Measurements from ENCODE around the gene OVCA2.

OVCA2 gene

DNA sequence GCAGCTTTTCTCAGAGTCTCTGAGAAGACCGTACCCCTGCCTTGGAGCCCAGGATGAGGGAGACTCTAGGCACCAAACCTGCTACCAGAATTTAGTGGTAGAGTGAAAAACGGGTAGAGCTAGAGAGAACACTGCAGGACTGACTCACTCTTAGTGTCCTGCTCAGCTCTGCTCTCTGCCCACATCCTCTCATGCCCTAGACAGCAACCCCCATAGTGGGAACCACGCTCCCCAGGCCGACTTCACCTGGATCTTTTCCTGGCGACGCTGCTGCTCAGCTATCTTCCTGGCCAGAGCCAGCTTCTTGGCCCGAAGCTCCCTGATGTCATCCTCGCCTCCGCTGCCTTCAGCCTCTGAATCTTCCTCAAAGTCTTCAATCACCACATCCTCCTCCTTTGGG, 39.7 kb downstream of the OVCA2 start:
- TF ChIP-seq, protein P1, sequence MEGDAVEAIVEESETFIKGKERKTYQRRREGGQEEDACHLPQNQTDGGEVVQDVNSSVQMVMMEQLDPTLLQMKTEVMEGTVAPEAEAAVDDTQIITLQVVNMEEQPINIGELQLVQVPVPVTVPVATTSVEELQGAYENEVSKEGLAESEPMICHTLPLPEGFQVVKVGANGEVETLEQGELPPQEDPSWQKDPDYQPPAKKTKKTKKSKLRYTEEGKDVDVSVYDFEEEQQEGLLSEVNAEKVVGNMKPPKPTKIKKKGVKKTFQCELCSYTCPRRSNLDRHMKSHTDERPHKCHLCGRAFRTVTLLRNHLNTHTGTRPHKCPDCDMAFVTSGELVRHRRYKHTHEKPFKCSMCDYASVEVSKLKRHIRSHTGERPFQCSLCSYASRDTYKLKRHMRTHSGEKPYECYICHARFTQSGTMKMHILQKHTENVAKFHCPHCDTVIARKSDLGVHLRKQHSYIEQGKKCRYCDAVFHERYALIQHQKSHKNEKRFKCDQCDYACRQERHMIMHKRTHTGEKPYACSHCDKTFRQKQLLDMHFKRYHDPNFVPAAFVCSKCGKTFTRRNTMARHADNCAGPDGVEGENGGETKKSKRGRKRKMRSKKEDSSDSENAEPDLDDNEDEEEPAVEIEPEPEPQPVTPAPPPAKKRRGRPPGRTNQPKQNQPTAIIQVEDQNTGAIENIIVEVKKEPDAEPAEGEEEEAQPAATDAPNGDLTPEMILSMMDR (IDR thresholded peaks at IDR 0.05; ENCODE audit: low read depth, low read length, missing control alignments), result no peak
- DNase-seq (ENCODE audit: extremely low read depth, low read depth), result no peak

DNA sequence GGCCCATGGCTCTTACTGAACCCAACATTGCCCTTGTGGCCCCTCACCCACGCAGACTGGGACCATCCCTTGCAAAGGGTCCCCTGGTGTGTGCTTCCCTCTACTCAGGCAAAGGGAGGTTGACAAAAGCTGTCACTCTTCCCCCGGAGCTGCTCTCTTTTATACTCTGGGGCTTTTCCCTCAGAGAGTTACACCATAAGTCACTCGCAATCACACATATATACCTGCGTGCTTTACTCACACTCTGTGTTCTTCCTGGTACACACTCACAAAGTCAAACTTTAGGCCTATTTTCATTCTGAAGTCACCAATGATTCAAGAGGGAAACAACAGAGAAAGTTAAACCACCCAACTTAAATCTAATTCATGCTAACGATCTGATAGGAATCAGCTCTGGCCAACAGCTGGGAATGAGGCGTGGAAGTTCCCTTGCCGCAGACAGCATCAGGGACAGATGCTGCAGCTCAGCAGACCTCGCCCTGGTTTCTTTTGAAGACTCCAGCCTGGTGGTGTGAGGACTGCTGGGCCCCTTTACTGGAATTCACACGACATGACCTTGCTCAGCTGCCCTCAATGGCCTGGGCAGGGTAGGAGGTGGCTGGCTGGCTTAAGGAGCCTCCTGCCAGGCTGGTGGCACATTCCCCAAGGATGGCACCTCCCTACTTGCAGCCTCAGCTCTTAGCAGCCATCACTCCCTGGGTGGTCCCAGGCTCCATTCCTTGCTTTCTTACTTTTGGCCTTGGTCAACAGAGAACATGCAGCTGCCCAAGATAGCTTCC, 40.4 kb downstream of the OVCA2 start:
- no peak overlapping the region for H3K4me3 ChIP-seq (replicated peaks; ENCODE audit: low read depth, low read length)
- no peak for DNase-seq (ENCODE audit: extremely low read depth, low read depth)
- TF ChIP-seq, protein P1 (IDR thresholded peaks at IDR 0.05; ENCODE audit: low read depth, low read length, missing control alignments), result no peak

More for the DNA sequence above, 39.7 kb downstream of the OVCA2 start:
- H3K4me3 ChIP-seq (replicated peaks; ENCODE audit: low read depth, low read length), result no peak overlapping the region

DNA sequence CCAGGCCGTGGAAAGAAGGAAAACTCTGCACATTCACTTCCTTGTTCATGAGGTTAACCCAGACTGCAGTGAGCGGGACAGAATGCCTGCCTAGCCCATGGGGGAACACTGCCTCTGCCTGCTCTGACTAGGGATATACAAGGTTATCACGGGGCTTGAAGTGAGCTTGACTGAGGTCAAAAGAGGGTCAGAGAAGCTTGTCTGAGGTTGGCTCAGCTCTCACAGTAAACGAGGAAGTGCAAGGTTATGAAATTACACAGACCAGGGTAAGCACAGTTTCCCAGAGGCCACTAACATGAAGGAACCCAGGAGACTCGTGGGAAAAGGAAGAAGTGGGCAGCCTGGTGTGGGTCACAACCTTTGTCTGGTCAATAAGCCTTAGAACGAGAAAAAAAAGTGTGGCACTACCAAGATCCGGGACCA, 41.8 kb downstream of the OVCA2 start:
- no peak for DNase-seq (ENCODE audit: extremely low read depth, low read depth)
- no peak overlapping the region for H3K4me3 ChIP-seq (replicated peaks; ENCODE audit: low read depth, low read length)
- TF ChIP-seq, protein P1 (IDR thresholded peaks at IDR 0.05; ENCODE audit: low read depth, low read length, missing control alignments), result no peak

DNA sequence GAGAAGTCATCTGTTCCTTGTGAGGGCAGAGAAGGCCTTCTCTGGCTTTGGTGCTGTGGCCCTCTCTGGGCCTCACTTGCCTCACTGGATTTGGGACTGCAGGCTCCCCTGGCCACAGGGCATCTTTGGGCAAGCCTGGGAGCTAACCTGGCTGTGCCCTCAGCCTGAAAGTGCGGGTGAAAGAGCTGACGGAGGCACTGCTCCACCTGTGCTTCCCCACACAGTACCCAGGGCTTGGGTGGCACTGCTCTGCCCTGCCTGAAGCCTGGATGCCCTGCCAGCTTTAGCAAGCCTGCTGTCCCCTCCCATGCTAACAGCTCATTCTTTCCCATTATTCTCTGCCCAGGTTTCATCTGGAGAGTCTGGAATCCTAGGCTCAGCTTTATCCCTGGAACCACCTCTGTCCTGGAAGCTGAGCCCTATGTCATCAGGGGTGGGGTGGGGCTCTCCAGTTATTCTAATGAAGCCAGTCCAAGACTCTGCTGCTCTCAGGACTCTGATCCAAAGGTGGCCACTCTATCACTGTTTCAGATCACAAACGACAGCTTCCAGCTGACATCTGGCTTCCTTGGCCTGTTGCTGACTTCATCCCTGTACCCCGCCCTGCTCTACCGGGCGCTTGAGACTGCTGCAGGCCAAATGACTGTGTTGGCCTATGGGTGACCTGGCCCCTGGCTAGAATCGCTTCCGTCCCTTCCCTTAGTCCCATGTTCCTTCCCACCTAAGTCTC, 42.4 kb downstream of the OVCA2 start:
- no peak overlapping the region for H3K4me3 ChIP-seq (replicated peaks; ENCODE audit: low read depth, low read length)
- DNase-seq (ENCODE audit: extremely low read depth, low read depth), result peak; percentile 59
- TF ChIP-seq, protein P1 (IDR thresholded peaks at IDR 0.05; ENCODE audit: low read depth, low read length, missing control alignments), result no peak

DNA sequence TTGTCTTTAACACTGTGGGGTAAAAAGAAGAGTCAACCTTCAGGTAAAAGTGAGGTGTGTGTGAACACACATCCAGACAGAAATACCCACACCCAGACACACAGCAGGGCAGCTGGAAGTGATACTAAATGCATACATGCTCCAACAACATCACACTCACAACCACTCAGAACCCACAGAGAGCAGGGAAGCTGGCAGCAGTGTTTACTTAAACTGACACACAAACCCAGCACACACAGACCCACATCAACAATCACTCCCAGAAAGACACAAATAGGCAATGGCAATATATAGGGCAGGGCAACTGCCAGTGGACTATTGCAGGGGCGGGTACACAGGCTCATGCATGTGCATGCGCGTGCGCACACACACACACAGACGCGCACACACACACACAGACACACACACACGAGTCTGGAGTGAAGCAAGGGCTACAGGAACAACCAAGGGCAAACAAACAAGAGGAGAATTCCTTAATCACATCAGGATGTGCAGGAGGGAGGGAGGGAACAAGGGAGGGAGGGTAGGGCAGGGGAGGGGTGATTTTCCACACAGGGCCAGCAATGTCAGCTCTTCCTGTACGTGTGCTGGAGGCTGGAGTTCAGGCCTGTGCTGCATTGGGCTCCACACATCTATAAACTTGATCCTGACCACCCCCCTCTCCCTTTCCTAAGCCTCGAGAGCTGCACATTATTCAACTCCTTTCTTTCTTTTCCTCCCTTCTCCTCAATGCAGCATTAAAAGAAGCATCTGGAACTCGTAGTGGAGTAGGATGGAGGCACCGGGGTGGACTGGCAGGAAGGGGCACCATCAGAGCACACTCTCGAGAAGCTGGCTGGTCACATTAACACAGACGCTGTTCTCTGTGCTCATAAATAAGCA, 43.2 kb downstream of the OVCA2 start:
- no peak overlapping the region for H3K4me3 ChIP-seq (replicated peaks; ENCODE audit: low read depth, low read length)
- TF ChIP-seq, protein P1 (IDR thresholded peaks at IDR 0.05; ENCODE audit: low read depth, low read length, missing control alignments), result no peak
- peak; percentile 92 for DNase-seq (ENCODE audit: extremely low read depth, low read depth)

DNA sequence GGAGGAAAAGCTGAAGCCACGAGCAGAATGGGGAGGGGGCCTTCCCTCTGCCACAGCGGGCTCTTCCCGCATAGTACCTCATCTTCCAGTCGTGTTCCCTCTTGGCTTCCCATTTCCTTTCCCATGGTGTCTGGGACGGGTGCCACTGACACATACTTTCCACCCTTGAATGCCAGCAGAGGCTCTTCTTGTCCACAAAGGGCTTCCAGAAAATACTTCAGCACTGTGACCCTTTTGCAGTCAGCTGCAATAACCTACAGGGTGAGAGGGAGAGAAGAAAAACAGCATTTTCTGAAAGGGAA, 43.8 kb downstream of the OVCA2 start:
- no peak for DNase-seq (ENCODE audit: extremely low read depth, low read depth)
- no peak overlapping the region for H3K4me3 ChIP-seq (replicated peaks; ENCODE audit: low read depth, low read length)
- TF ChIP-seq, protein P1 (IDR thresholded peaks at IDR 0.05; ENCODE audit: low read depth, low read length, missing control alignments), result no peak
